ENCODE data around the gene SMOC2.

DNA sequence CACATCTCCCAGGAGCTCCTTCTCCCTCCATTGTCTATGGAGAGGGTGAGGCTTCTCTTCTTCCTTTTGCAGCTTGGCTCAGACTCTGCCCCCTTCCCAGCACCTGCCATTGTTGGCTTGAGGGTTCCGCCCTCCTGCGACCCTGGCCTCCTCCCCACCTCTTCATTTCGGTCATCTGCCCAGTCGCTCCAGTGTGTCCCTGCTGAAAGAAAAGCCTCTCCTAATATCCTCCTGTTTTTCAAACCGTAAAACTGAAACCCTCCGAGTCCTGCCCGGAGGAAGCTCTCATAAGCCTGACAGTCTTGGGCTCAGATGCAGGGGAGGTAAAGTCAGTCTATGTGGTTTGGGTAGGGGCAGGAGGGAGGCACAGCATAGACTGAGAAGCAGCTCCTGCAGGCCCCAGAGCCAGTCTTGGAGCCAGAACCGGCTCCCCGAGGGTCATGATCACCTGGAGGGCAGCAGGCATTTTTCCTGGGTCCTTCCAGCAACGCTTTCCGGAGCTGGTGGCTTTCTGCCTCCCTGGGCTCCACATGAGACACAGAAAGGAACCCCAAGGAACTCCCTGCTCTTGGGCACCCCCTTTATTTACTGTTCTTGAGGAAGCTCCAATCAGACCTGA is 235.1 kb downstream of the SMOC2 start:
- TF ChIP-seq POLR2A (IDR thresholded peaks at IDR 0.05) (no peak), CTCF (IDR thresholded peaks at IDR 0.05) (no peak)
